ENCODE measurements around the gene DET1. TPM values are rescaled to one million over a fixed set of nuclear protein-coding genes. Genes with fewer than 3 reads are reported as not detected.

The DET1 gene
- polyA plus RNA-seq, 1 of the 3 experiments (the other 2 are of a cell fraction): 4.5 TPM

DNA sequence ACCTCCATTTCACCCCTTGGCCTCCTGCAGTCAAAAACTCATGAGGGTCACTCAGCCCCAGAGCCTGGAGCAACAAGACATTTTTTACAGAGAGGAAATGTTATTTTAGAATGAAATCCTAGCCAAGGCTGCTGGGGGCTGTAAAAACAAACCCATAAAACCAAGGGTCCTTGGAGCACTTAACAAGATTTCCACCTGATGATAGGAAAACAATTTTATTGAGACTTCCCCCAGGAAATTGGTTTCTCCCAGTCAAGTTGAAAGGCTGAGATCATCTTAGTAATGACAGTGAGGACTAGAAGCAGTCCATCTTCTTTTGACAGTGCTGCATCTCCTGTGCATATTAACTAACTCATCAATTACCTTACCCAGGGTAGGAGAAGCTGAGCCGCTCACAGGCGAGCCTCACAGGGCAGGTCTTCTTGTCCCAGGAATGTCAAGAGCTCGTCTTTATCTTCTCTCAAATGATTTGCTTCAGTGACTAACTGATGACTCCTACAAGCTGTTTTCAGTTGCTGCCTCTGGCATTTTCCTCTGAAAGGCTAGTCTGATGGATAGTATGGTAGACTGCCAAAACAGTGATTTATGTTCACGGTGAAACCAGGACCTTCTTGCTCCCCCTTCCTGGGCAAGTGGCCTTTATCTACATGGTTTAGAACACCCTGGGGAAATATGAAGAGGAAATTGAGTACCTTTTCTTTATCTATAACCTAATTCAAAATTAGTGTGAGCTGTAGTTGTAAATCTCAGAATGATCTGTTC lies 40.1 kb upstream of the DET1 start (continued):
- no peak for TF ChIP-seq FOXM1 (IDR thresholded peaks at IDR 0.05; ENCODE audit: low read depth)
- TF ChIP-seq GATA2 (CRISPR knock-in tag; IDR thresholded peaks at IDR 0.05): peak; percentile 94
- TF ChIP-seq EZH2phosphoT487 (IDR thresholded peaks at IDR 0.05; ENCODE audit: borderline replicate concordance, low read depth): no peak
- no peak for TF ChIP-seq JUND (IDR thresholded peaks at IDR 0.05)
- no peak for TF ChIP-seq RXRA (IDR thresholded peaks at IDR 0.05; ENCODE audit: borderline replicate concordance, low read depth)
- TF ChIP-seq EP300 (IDR thresholded peaks at IDR 0.05; ENCODE audit: borderline replicate concordance in 1 of 2, low read depth in 1 of 2, low read length in 1 of 2): peak in 1 of 2 experiments; percentile 91; a peak in 2 of 4 replicates
- TF ChIP-seq, protein P1, sequence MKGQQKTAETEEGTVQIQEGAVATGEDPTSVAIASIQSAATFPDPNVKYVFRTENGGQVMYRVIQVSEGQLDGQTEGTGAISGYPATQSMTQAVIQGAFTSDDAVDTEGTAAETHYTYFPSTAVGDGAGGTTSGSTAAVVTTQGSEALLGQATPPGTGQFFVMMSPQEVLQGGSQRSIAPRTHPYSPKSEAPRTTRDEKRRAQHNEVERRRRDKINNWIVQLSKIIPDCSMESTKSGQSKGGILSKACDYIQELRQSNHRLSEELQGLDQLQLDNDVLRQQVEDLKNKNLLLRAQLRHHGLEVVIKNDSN (IDR thresholded peaks at IDR 0.05; ENCODE audit: borderline replicate concordance, low read depth): no peak
- no peak for TF ChIP-seq TEAD4 (IDR thresholded peaks at IDR 0.05; ENCODE audit: borderline replicate concordance, insufficient read depth)
- TF ChIP-seq, protein P2, sequence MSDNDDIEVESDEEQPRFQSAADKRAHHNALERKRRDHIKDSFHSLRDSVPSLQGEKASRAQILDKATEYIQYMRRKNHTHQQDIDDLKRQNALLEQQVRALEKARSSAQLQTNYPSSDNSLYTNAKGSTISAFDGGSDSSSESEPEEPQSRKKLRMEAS (IDR thresholded peaks at IDR 0.05; ENCODE audit: low read depth): no peak
- no peak for TF ChIP-seq TAF1 (IDR thresholded peaks at IDR 0.05; ENCODE audit: borderline replicate concordance, low read depth, low read length)
- no peak for TF ChIP-seq POLR2AphosphoS5 (IDR thresholded peaks at IDR 0.05; ENCODE audit: low read depth, low read length)
- TF ChIP-seq NRF1 (IDR thresholded peaks at IDR 0.05; ENCODE audit: low read depth, low read length): no peak
- peak; percentile 31 for TF ChIP-seq RAD21 (IDR thresholded peaks at IDR 0.05; ENCODE audit: low read length)
- peak; percentile 53; the same call in 1 of the 2 replicates for TF ChIP-seq FOXJ3 (CRISPR knock-in tag; IDR thresholded peaks at IDR 0.05)
- TF ChIP-seq MXI1 (IDR thresholded peaks at IDR 0.05; ENCODE audit: low read depth, low read length): no peak
- TF ChIP-seq NFIC (IDR thresholded peaks at IDR 0.05; ENCODE audit: borderline replicate concordance): no peak
- TF ChIP-seq YY1 (IDR thresholded peaks at IDR 0.05; ENCODE audit: low read depth): no peak
- TF ChIP-seq RFX5 (IDR thresholded peaks at IDR 0.05; ENCODE audit: low read length): 0 out of 2 replicates have a peak, but pooled peaks have one; percentile 6
- TF ChIP-seq SMC3 (IDR thresholded peaks at IDR 0.05; ENCODE audit: low read depth, low read length): no peak
- TF ChIP-seq, protein P3, sequence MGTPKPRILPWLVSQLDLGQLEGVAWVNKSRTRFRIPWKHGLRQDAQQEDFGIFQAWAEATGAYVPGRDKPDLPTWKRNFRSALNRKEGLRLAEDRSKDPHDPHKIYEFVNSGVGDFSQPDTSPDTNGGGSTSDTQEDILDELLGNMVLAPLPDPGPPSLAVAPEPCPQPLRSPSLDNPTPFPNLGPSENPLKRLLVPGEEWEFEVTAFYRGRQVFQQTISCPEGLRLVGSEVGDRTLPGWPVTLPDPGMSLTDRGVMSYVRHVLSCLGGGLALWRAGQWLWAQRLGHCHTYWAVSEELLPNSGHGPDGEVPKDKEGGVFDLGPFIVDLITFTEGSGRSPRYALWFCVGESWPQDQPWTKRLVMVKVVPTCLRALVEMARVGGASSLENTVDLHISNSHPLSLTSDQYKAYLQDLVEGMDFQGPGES (IDR thresholded peaks at IDR 0.05; ENCODE audit: low read depth, low read length): no peak

DNA sequence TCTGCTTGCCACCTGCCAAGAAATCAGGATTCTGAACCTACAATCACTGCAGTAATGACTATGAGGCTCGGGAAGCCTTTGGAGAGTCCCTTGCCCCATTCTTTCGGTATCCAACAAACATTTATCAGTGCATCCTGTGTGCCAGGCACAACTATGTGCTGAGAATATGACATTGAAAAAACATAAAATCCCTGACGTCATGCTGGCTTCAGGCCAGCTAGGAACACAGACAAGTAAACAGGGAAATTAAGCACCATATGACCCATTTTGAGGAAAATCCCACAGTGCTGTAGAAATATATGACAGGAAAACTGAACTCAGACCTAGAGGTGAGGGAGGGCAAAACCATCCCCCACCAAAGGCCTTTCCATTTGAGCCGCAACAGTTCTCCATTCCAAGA lies 34.1 kb upstream of the DET1 start:
- H2AFZ ChIP-seq (ENCODE audit: low read depth): no peak overlapping the region
- ChIA-PET CTCF (interaction anchor here (1.2 to 1.3 kb wide), 2 partner anchors 8 to 34 kb away, joined by 3 to 4 read pairs; no protein-coding TSS in a partner anchor), POLR2A (no interaction called here)
- 52% methylated on average over 4 of the region's 4 CpGs for WGBS (ENCODE audit: low lambda C conversion rate)
- H3K4me3 ChIP-seq (ENCODE audit: low read depth in 2 of 2, low read length in 1 of 2): no peak overlapping the region
- H3K9ac ChIP-seq: no peak overlapping the region
- H4K20me1 ChIP-seq (ENCODE audit: insufficient read depth): no peaks in the 10 kb centered on the region
- no peaks in the 10 kb centered on the region for H3K79me2 ChIP-seq (ENCODE audit: insufficient read depth)
- TF ChIP-seq EZH2phosphoT487 (IDR thresholded peaks at IDR 0.05; ENCODE audit: borderline replicate concordance, low read depth) (no peak), TCF12 (IDR thresholded peaks at IDR 0.05) (no peak), ELF1 (IDR thresholded peaks at IDR 0.05) (no peak), FOXM1 (IDR thresholded peaks at IDR 0.05; ENCODE audit: low read depth) (no peak), GABPA (IDR thresholded peaks at IDR 0.05; ENCODE audit: low read depth) (no peak), TEAD4 (IDR thresholded peaks at IDR 0.05; ENCODE audit: borderline replicate concordance, insufficient read depth) (no peak), RAD21 (IDR thresholded peaks at IDR 0.05; ENCODE audit: low read length) (no peak), RXRA (IDR thresholded peaks at IDR 0.05; ENCODE audit: borderline replicate concordance, low read depth) (no peak)
- TF ChIP-seq, protein P2 (IDR thresholded peaks at IDR 0.05; ENCODE audit: low read depth): no peak
- TF ChIP-seq, protein P4, sequence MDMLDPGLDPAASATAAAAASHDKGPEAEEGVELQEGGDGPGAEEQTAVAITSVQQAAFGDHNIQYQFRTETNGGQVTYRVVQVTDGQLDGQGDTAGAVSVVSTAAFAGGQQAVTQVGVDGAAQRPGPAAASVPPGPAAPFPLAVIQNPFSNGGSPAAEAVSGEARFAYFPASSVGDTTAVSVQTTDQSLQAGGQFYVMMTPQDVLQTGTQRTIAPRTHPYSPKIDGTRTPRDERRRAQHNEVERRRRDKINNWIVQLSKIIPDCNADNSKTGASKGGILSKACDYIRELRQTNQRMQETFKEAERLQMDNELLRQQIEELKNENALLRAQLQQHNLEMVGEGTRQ (IDR thresholded peaks at IDR 0.05; ENCODE audit: borderline replicate concordance, low read depth, low read length): no peak
- no peaks in the 10 kb centered on the region for H3K27me3 ChIP-seq (ENCODE audit: insufficient read depth)
- peaks cover 0 to 3% of the 10 kb centered on the region in 2 experiments; a peak in 1 of 4 replicates for H3K4me1 ChIP-seq (ENCODE audit: control insufficient read depth in 1 of 2, insufficient read depth in 2 of 2, low read depth in 1 of 2, low read length in 1 of 2)
- DNase-seq: peak; percentile 34
- H3K36me3 ChIP-seq (replicated peaks in 1 of 2; ENCODE audit: control insufficient read depth in 1 of 2, insufficient read depth in 2 of 2, low read length in 1 of 2): no peaks in the 10 kb centered on the region
- H3K4me2 ChIP-seq: no peak overlapping the region
- H3K9me2 ChIP-seq: no peaks in the 10 kb centered on the region
- H3F3A ChIP-seq (replicated peaks; ENCODE audit: insufficient read depth): no peaks in the 10 kb centered on the region
- H3K9me3 ChIP-seq: no peaks in the 10 kb centered on the region
- no peak overlapping the region for H3K27ac ChIP-seq (ENCODE audit: low read depth in 2 of 2, low read length in 1 of 2)
